ENCODE data around the gene VPS45. TPM values are rescaled to one million over a fixed set of nuclear protein-coding genes. Genes with fewer than 3 reads are reported as not detected.

The VPS45 gene
- total and polyA plus RNA-seq, 2 of the 13 experiments (the other 11 are each of a cell fraction or from before 2014, with no cell fraction given), result 15.2 to 25.2 TPM

- no peak for TF ChIP-seq ATF5 (CRISPR knock-in tag; IDR thresholded peaks at IDR 0.05; ENCODE audit: low read depth)
- no peak for TF ChIP-seq ZNF333 (CRISPR knock-in tag; IDR thresholded peaks at IDR 0.05; ENCODE audit: borderline replicate concordance)
- no peak for TF ChIP-seq GLMP (CRISPR knock-in tag; IDR thresholded peaks at IDR 0.05; ENCODE audit: borderline replicate concordance)
- TF ChIP-seq ZSCAN5A (CRISPR knock-in tag; IDR thresholded peaks at IDR 0.05; ENCODE audit: borderline replicate concordance), result no peak
- no peak for TF ChIP-seq AFF4 (CRISPR knock-in tag; IDR thresholded peaks at IDR 0.05)
- no peak for TF ChIP-seq ZNF780A (CRISPR knock-in tag; IDR thresholded peaks at IDR 0.05)
- TF ChIP-seq ELF4 (CRISPR knock-in tag; IDR thresholded peaks at IDR 0.05; ENCODE audit: borderline replicate concordance), result no peak
- TF ChIP-seq PRDM10 (CRISPR knock-in tag; IDR thresholded peaks at IDR 0.05; ENCODE audit: low read depth), result peak; percentile 87
- no peak for TF ChIP-seq ZSCAN29 (CRISPR knock-in tag; conservative IDR thresholded peaks at IDR 0.05)
- no peak for TF ChIP-seq EZH2 (conservative IDR thresholded peaks at IDR 0.05; ENCODE audit: low read depth, low read length)
- TF ChIP-seq CREBL2 (CRISPR knock-in tag; IDR thresholded peaks at IDR 0.05; ENCODE audit: borderline replicate concordance), result no peak
- TF ChIP-seq SNAPC5 (CRISPR knock-in tag; IDR thresholded peaks at IDR 0.05; ENCODE audit: borderline replicate concordance), result no peak
- TF ChIP-seq ZSCAN30 (CRISPR knock-in tag; IDR thresholded peaks at IDR 0.05), result no peak
- no peak for TF ChIP-seq YEATS2 (CRISPR knock-in tag; IDR thresholded peaks at IDR 0.05; ENCODE audit: borderline replicate concordance)
- TF ChIP-seq TFE3 (CRISPR knock-in tag; IDR thresholded peaks at IDR 0.05), result 0 out of 2 replicates have a peak, but pooled peaks have one; percentile 11
- no peak for TF ChIP-seq LCORL (IDR thresholded peaks at IDR 0.05)
- no peak for TF ChIP-seq LCORL (CRISPR knock-in tag; IDR thresholded peaks at IDR 0.05)
Observed at GRCh38 chr1:150066838-150067183, 765 bp upstream of the VPS45 start (continued).

All from HepG2 (cell line).